Esophagus squamous epithelium (tissue), 4 donors: ENCODE data around the gene BCAR1.

Experiments
- POLR2A ChIP-seq, 4 donors: fragments of 450-650 bp; IDR thresholded peaks; one replicate each; pipeline ENCODE4 v1.6.1; 2017; ENCODE audit warnings: antibody characterized with exemption in 4 of 4, mild to moderate bottlenecking in 4 of 4, moderate library complexity in 3 of 4
- TF ChIP-seq, protein P1 (sequence below), 6 experiments: fragments of 450-650 bp in 4 of 6; fragments of 200-600 bp in 2 of 6; sonication (generic) in 2 of 6; IDR thresholded peaks; one replicate each; pipeline ENCODE4 v1.5.1; 2016 to 2019; ENCODE audit warnings: antibody characterized with exemption in 6 of 6, mild to moderate bottlenecking in 4 of 6, moderate library complexity in 4 of 6

DNA sequence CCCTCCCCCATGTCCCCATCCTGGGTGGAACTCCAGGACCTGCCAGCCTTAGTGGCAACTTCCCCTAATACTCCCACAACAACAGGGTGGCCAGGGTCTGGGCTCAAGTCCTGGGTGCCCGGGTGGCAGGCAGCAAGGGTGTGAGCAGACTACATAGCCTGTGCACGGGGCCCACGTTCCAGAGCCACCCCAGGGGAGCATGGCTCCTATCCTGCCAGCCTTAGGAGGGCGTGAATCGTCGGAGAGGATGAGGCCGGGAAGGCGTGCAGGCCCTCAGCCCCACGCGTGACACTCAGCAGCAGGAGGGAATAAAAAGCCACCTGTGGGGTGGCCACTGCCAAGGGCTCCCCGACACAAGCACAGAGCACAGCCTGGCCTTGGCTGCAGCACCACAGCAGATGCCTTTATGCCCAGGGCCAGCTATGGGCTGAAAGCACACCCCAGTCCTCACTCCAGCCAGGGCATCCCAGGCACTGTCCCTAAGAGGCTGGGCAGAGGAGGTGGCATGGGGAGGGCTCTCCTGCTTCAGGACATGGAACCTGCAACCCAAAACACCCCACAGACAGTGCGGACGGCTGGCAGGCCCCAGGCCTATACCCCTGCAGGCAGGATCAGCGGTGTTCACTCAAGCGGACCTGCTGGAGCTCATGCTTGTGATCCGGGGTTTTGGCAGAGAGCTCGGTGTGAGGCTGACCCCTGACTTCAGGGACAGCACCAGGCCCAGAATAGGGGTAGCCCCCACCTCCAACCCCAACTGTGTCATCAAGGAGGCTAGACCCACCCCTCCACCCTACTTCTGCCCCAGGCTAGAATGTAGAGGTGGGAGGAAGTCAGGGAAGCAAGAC is 2.7 kb downstream of the BCAR1 start:
- TF ChIP-seq, protein P1, sequence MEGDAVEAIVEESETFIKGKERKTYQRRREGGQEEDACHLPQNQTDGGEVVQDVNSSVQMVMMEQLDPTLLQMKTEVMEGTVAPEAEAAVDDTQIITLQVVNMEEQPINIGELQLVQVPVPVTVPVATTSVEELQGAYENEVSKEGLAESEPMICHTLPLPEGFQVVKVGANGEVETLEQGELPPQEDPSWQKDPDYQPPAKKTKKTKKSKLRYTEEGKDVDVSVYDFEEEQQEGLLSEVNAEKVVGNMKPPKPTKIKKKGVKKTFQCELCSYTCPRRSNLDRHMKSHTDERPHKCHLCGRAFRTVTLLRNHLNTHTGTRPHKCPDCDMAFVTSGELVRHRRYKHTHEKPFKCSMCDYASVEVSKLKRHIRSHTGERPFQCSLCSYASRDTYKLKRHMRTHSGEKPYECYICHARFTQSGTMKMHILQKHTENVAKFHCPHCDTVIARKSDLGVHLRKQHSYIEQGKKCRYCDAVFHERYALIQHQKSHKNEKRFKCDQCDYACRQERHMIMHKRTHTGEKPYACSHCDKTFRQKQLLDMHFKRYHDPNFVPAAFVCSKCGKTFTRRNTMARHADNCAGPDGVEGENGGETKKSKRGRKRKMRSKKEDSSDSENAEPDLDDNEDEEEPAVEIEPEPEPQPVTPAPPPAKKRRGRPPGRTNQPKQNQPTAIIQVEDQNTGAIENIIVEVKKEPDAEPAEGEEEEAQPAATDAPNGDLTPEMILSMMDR (IDR thresholded peaks at IDR 0.05): no peak
- TF ChIP-seq POLR2A (IDR thresholded peaks at IDR 0.05): no peak
